GM18520 (cell line): ENCODE measurements around the gene ARHGAP24.
"Not testable (repeated sequence)": the region's sequence is repeated elsewhere in the genome, so short reads cannot be mapped to it uniquely, and the experiment has no call there.

Experiments
- ATAC-seq: cut with Tn5 transposase; IDR thresholded peaks from one replicate; pipeline ENCODE4 v1.9.1; 2021; ENCODE audit not compliant: unreplicated experiment

ARHGAP24 gene

GRCh38 chr4:85940151-85940550 is 465.2 kb downstream of the ARHGAP24 start:
- ATAC-seq, result no peak

DNA sequence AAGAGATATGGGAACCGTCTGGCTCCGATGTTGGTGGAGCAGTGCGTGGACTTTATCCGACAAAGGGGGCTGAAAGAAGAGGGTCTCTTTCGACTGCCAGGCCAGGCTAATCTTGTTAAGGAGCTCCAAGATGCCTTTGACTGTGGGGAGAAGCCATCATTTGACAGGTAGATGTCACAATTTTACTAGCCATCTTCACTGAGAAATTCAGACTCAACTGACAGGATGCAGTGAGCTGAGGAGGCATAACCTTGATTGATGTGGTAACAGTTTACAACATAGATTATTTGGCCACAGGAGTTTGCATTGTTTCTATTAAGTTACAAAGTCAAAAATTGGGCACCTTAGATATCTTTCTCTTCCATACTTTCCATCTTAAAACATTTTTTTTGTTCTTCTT is 467.2 kb downstream of the ARHGAP24 start:
- no peak for ATAC-seq

DNA sequence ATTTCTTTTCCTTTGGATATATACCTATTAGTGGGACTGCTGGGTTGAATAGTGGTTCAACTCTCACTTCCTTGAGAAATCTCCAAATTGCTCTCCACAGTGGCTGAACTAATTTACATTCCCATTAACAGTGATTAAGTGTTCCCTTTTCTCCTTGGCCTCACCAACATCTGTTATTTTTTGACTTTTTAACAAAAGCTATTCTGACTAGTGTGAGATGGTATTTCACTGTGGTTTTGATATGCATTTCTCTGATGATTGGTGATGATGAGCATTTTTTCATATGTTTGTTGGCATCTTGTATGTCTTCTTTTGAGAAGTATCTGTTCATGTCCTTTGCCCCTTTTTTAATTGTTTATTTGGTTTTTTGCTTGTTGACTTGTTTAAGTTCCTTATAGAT is 471.9 kb downstream of the ARHGAP24 start:
- ATAC-seq, result no peak

GRCh38 chr4:85951099-85951498 is 476.1 kb downstream of the ARHGAP24 start:
- no peak for ATAC-seq

DNA sequence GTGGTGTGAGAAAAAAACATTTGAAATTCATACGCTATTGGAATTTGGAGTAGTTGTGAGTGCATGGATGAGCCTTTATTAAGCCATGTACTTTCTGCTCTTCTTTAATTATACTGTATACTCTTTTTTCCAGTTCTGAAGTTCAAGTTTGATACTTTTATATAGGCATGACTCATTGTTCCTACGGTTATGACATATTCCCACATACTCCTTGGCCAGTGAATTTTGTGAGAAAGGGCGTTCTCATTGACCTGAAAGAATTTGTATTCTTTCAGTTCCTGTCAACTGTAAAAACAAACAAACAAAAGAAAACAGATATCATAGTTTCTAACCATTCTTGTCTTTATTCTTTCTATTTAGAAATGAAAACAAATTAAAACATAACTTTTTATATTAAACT is 477.6 kb downstream of the ARHGAP24 start:
- ATAC-seq, result no peak

- no peak for ATAC-seq
These were observed 478.2 kb downstream of the ARHGAP24 start for GRCh38 chr4:85952972-85953650.

DNA sequence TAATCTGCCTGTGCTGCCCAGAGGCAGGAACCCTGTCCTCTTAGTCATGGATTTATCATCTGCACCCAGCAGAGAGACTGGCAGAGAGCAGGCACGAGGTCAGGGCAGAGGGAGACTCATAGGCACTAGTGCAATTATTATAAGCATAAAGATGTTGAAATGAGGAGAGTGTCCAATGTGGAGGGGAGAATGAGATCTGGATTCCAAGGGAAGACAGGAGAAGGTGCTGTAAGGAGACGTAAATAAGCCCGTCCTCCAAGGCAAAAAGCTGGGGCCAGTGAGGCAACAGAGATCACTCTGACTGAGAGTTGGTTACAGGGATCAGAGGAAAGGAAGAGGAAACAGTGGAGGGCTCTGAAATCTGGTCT is 478.7 kb downstream of the ARHGAP24 start:
- no peak for ATAC-seq

DNA sequence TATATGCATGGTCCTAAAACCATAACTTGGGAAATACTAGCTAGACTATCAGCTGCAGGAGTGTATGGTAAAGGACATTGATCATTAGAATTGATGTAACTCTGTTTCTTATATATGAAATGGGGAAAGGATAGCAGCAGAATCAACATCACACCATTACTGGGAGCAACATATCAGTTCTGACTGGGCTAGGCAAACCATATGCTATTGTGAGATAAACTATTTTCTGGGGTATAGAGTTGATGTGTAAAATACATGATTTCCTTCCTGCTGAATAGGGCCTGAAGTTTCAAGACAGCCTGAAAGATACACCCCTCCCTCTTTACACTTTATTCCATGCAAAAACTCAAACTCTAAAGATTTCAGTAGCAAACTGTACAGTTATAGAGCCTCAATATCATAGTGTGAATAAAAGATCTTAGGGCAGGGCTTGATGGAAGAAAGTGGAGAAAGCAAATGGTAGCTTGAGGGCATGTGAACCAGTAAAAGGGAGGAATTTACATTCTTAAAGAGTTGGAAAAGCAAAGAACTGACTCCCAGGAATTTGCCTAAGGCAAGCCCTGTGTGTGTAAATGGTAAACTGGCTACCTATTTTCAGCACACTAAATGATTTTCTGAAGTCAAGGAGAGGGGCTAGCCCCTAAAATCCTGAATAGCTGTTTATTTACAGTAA is 480.8 kb downstream of the ARHGAP24 start:
- no peak for ATAC-seq

GRCh38 chr4:85956293-85956945 is 481.5 kb downstream of the ARHGAP24 start:
- no peak for ATAC-seq

GRCh38 chr4:85961887-85962286 is 486.9 kb downstream of the ARHGAP24 start:
- no peak for ATAC-seq

GRCh38 chr4:85963231-85963630 is 488.3 kb downstream of the ARHGAP24 start:
- no peak for ATAC-seq

DNA sequence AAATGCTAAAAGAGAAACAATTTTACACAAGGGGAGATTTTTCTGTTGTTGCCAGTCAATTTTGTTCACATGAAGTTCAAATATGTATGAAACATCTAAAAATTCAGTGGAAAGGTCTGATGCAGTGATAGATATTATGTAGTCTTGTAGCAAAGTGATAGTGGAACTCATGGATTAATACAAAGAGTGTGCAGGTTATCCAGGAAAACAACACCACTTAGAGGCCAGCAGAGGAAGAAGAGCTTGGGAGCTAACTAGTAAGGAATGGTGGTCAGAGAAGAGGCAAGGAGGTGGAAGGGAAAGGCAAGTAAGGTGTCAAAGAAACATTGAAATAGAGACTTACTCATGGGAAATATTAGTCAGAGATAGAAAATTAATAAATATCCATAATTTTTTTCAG is 489.3 kb downstream of the ARHGAP24 start:
- ATAC-seq, result no peak

- ATAC-seq, result not testable (repeated sequence)
These were observed 490.1 kb downstream of the ARHGAP24 start for GRCh38 chr4:85965017-85965416.

DNA sequence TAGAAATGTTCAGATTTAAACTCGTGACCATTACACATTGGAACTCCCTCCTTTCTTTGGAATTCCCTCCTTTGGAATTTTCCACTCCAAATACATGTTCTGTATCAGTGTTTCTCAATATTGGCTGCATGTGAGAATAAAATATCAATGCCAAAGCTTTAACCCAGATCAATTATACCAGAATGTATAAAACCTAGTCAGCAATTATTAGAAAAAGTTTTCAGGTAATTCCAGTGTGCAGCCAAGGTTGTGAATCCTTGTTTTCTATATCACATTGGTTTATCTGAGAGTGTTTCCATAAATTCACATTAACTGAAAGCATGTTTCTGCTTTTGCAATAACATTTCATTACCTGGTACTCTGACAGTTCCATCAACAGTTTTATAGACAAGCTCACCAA is 490.6 kb downstream of the ARHGAP24 start:
- no peak for ATAC-seq

DNA sequence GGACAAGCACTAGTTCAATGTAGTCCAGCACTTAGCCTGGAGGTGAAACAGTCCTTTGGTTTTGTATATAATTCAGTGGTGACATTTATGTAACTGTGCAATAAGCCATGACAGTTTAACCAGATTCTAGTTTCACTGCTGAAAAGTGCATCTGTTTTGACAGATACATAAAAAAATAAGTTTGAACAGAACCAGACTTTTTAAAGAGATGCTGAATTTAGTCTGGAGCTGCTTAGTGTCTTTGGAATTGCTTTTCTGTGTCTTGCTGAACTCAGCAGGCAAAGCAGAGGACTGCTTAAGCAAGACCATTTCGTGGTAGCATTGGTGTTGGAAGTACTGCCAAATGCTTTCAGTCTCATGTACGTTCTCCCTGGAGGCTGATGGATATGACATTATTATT is 491.4 kb downstream of the ARHGAP24 start:
- ATAC-seq, result no peak

DNA sequence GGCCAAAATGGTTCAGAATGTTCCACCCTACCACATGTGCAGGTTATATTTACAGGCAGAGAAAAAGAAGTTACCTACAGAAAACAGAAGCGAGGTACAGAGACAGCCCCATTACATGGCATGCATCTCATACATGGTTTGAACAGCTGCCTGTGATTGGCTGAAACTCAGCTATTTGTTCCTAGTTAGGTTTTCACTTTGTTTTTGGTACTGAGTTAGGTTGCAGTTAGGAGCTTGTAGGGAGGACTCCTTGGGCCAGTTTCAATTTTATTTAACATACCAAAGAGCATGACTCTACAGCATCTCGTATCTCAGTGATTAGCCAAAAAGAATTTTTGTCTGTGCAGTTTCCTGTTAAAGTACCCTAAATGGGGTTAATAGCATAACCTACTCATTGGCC is 492.9 kb downstream of the ARHGAP24 start:
- ATAC-seq, result no peak

DNA sequence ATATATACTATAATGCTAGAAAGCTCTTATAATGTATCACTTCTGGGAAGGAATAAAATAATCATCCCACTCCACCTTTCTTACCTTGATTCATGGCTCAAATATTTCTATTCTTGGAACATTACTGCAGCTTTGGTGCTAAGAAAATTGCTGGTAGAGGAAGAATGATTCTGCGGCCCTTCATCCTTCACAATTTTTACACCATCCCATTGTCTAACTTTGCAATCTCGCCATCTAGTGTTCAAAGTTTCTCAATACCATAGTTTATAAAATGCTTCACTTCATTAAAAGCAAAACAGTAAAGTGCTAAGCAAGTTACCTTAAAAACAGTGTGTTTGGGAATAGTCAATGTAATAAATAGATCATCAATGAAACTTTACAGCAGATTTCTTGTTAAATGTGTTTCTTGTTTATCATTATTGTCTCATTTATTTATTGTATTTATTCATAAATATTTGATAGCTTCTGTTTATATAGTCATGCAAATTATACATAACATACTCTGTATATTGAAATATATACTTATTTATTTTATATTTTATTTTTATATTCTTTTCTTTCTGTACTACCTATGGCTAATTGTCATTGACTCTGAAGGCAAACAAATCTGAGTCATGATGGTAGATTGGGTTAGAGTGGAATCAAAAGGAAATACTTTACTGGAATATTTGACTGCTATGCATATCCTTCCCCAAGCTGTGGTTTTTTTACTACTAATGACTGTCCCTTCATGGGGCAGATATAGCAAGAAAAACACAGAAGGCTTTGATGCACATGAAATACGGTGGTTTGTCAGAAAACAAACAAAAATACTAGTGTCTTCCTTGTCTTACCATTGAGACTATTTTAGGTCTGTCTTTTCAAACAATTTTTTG is 494.2 kb downstream of the ARHGAP24 start:
- ATAC-seq, result no peak

GRCh38 chr4:85970535-85970934 is 495.6 kb downstream of the ARHGAP24 start:
- ATAC-seq, result no peak

DNA sequence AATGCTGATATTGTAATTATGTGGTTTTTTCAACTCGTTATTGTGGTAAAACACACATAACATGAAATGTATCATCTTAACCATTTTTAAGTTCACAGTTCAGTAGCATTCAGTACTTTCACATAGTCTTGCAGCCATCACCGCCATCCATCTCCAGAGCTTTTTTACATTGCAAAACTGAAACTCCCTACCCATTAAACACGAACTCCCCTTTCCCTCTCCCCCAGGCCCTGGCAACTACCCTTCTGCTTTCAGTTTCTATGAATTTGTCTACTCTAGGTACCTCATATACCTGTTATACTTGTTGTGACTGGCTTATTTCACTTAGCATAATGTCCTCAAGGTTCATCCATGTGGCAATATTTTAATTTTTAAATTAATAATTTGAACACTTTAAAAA is 504.3 kb downstream of the ARHGAP24 start:
- ATAC-seq, result peak; percentile 73

DNA sequence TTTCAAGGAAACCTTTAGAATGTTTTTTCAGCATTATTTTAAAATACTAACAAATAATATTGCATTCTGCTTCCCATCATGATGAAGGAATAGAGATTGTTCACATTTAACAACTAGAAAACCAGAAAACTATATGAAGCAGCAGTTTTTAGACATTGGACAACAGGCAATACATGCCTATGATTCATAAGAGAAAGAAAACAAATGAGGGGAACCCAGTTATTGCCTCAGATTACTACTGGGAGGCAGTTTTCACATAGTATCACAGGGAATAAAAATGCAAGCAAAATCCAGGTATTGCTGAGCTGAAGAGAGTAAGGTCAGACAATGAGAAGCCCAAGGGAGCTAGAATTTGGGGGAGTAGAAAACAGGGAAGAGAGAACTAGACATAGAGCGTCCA is 511.3 kb downstream of the ARHGAP24 start:
- no peak for ATAC-seq

- ATAC-seq, result no peak
These were observed 518.7 kb downstream of the ARHGAP24 start for GRCh38 chr4:85993641-85994040.
